H54 (cell line): ENCODE results near the gene ROR1.

Source experiments
- DNase-seq: peaks from one replicate; pipeline ENCODE4 v3.0.0; 2011; ENCODE audit warnings: low spot score, mixed read lengths; ENCODE audit not compliant: insufficient read length
- FAIRE-seq: peaks from 3 replicates; lab custom pipeline; 2011; peaks lifted over from hg19 to GRCh38; lab: Jason Lieb, UNC
- POLR2A ChIP-seq: IDR thresholded peaks from 2 replicates; pipeline ENCODE4 v1.6.1; 2011; ENCODE audit warnings: low read depth, mild to moderate bottlenecking, low read length

ROR1 gene

GRCh38 chr1:64110924-64111777 is 337.3 kb downstream of the ROR1 start:
- FAIRE-seq (no peak), DNase-seq (no peak)
- no peak for TF ChIP-seq POLR2A

- no peak for TF ChIP-seq POLR2A
- no peak for DNase-seq
Observed at GRCh38 chr1:64111787-64112186, 338.0 kb downstream of the ROR1 start.

DNA sequence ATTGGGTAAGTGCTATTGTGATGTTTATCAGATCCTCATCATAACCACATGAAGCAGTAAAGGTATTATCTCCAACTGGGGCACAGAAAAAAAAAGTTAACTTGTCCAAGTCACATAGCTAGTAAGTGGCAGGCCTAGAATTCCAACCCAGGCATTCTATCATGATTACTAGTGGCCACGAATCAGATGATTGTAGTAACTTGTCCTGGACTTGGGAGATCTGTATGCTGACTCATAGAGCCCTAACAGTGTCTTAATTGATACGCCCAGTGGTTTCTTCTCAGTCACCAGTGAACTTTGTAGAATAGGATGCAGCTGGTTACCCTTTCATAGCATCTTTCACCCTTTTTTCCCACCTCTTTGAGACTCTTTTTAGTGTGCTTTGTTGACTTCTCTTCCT is 338.5 kb downstream of the ROR1 start:
- DNase-seq (peak; percentile 19), FAIRE-seq (peak; percentile 87)

More at GRCh38 chr1:64111787-64112186, 338.0 kb downstream of the ROR1 start:
- FAIRE-seq = no peak

GRCh38 chr1:64114012-64114525 is 340.3 kb downstream of the ROR1 start:
- FAIRE-seq (no peak), DNase-seq (no peak)
- no peak for TF ChIP-seq POLR2A

More for the DNA sequence above, 338.5 kb downstream of the ROR1 start:
- TF ChIP-seq POLR2A = no peak

GRCh38 chr1:64116537-64116936 is 342.7 kb downstream of the ROR1 start:
- no peak for TF ChIP-seq POLR2A
- DNase-seq (no peak), FAIRE-seq (no peak)

GRCh38 chr1:64117492-64117891 is 343.7 kb downstream of the ROR1 start:
- FAIRE-seq (no peak), DNase-seq (no peak)
- TF ChIP-seq POLR2A = no peak

DNA sequence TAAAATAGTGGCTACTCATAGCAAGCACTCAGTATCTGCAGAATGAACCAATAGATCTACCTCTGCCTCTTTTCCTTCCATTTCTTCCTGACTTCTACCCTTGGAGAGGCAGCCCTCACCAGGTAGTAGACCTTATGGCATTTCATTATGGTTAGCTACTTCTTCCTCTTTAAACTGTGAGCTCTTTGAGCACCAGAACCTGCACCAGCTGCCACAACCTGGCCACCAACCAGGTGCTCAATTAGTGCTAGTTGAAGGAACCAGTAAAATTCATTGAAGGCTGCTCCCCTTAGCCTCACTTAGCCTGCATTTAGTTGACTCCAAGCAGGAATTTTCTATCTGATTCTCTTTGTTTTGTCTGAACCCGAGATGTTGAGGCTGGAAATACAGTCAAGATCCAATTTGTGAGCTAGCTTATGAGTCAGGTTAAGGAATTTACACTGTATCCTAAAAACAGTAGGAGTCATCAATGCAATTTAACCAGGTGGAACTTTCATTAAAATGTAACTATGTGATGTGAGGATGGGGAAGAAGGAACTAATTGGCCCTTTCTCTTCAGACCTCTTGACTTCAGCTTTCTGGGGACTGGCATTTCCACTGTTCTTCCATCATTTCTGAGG is 348.1 kb downstream of the ROR1 start:
- no peak for DNase-seq
- FAIRE-seq = peak; percentile 52
- TF ChIP-seq POLR2A = no peak

GRCh38 chr1:64122588-64122987 is 348.8 kb downstream of the ROR1 start:
- no peak for TF ChIP-seq POLR2A
- FAIRE-seq (no peak), DNase-seq (no peak)

DNA sequence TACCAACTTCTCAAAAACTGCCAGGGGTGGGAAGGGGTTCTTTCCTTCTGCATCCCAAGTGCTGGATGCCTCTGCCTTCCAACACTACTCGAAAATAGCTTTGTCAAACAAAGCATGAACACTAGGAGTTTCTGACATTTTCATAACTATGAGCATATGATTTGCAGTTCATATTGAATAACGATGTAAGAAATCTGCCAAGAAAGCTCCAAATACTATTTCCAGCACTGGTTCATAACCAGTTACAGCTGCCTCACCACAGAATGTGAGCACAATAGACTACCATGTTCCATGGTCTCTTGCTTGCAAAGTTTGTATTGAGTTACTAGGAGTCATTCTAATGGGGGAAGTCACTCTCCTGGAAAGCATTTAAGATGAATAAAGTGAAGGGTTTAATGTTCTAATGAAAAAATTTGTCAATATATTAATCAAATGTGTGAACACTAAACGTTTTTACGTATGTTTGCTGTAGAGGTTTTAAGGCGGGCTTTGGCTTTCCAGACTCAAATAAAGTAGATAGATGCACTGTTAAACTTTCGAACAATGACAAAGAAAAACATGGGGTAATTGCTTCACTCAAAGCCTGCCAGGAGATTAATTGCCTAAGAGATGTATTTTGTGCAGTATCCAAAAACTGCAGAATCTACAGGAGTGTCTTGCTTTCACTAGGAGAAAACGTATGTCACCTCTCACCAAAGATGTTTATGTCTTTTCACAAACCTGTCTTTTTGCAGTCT is 351.1 kb downstream of the ROR1 start:
- no peak for TF ChIP-seq POLR2A
- DNase-seq (no peak), FAIRE-seq (no peak)

DNA sequence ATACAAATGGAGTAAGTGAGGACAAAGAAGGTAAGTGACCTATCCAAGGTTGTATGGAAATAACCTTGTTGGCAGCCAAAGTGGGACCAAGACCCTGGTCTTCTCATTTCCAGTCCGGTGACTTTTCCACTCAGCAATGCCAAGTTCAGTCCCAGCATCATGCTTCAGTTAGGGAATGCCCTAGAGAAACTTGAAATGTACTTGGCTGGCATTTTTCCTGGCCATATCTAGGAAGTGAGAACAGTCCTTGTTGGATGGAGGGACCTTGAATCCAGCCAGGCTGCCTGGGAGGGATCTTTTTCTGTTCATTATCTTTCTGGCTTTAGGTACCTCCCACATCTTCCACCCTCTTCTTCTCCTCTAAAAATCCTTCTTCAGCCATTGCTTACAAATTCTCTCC is 352.8 kb downstream of the ROR1 start:
- TF ChIP-seq POLR2A = no peak
- no peak for FAIRE-seq
- DNase-seq = no peak

- FAIRE-seq (no peak), DNase-seq (no peak)
- no peak for TF ChIP-seq POLR2A
Observed at GRCh38 chr1:64127297-64127696, 353.5 kb downstream of the ROR1 start.

DNA sequence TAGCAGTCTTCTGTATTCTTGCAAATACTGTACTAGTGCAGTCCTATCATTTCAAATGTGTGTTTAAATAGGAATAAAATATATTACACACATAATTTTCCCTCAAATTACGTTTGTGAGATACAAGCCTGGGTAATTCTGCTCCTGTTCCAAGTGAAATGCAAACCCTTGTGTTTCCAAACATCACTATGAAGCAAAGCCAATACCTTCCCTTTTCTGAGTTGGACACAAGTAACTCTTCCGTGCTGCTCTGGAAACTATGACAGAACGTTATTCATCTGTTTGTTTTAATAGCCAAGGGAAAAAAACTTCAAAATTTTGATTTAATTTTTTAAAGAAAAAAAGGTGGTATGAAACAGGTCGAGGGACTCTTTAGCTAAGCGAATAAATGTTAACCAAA is 355.9 kb downstream of the ROR1 start:
- FAIRE-seq (no peak), DNase-seq (no peak)
- no peak for TF ChIP-seq POLR2A

DNA sequence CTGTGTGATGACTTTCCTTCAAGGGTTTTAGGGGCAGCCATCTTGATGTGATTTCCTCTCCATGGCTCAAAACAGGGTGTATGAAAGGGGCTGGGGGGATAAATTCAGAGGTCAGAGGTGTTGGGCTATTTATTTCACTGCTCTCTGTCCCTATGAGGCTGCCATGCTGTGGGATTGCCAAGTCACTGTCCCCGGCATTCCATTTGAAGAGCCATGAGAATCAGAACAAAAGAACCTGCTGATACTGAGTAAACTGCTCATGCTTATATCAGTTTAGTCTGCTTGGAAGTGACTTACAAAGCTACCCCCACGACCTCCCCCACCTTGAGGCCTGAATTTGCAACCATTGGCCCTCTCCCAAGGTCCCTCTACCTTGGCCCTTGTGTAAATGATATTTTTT is 357.3 kb downstream of the ROR1 start:
- TF ChIP-seq POLR2A = no peak
- FAIRE-seq (no peak), DNase-seq (no peak)

DNA sequence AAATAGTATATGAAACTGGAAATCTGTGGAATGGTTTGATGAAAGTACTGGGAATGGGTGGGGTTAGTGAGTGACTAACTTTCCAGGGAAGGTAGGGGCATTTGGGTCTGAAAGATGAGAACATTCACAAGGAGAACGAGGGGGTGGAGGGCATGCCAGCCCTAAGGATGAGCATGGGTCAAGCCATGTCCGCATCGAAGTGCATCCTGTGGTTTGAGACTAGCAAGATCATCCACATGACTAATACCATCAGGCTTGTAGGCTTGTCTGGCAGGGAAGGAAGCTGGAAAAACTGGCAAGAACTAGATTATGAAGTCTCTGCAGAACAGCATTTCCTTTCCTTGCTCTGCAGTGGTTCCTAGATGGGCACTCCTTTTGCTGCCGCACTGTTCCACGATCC is 359.2 kb downstream of the ROR1 start:
- TF ChIP-seq POLR2A = no peak
- DNase-seq (peak; percentile 71), FAIRE-seq (peak; percentile 99)
